Thyroid gland (tissue), 4 donors: Measurements from ENCODE around the gene SETD2. TPM values are rescaled to one million over a fixed set of nuclear protein-coding genes. Genes with fewer than 3 reads are reported as not detected.
A peak's percentile ranks its signal among the peaks of the same experiment; 100 is the strongest.

ENCODE experiments used
- DNase-seq, 2 donors: peaks; one replicate each; pipeline ENCODE4 v3.0.0-alpha.2; 2019
- H3K27ac ChIP-seq, 3 donors: fragments of 200-600 bp; sonication (generic); 1 replicate in 2 of 3; 2 replicates in 1 of 3; pipeline ENCODE4 v1.5.1; 2016 to 2019; ENCODE audit warnings: mild to moderate bottlenecking in 1 of 3, moderate library complexity in 1 of 3
- H3K27me3 ChIP-seq: fragments of 200-600 bp; sonication (generic); one replicate; pipeline ENCODE4 v1.5.1; 2019
- H3K36me3 ChIP-seq, 2 donors: fragments of 200-600 bp; sonication (generic); one replicate each; pipeline ENCODE4 v1.5.1; 2016 to 2019
- H3K4me1 ChIP-seq, 2 donors: fragments of 200-600 bp; sonication (generic); one replicate each; pipeline ENCODE4 v1.5.1; 2017 to 2019
- H3K4me3 ChIP-seq, 3 donors: fragments of 200-600 bp; sonication (generic); replicated peaks in 1 of 3; 1 replicate in 2 of 3; 2 replicates in 1 of 3; pipeline ENCODE4 v1.5.1; 2016; ENCODE audit warnings: mild to moderate bottlenecking in 1 of 3
- H3K9me3 ChIP-seq: fragments of 200-600 bp; sonication (generic); one replicate; pipeline ENCODE4 v1.5.1; 2017
- POLR2A ChIP-seq, 2 donors: fragments of 450-650 bp; IDR thresholded peaks; one replicate each; pipeline ENCODE4 v1.6.1; 2017; ENCODE audit warnings: antibody characterized with exemption in 2 of 2, mild to moderate bottlenecking in 2 of 2, moderate library complexity in 1 of 2
- WGBS, 2 donors: methylation state at CpG; one replicate each; pipeline ENCODE4 v1.1.5; 2017; 5-methylcytosine and 5-hydroxymethylcytosine counted together
- intact Hi-C: fragments of 100-400 bp; cut with DNase I; formaldehyde crosslinking; loops from one replicate; pipeline ENCODE4 v1.15.1; 2023
- total RNA-seq, 4 donors: library from RNA; depleted of rRNA; stranded (reverse); fragments of >200 nt; gene quantifications; one replicate each; pipeline ENCODE4 v1.2.3, GENCODE V29; 2016
- TF ChIP-seq, protein P1 (sequence below), 6 experiments: fragments of 200-600 bp in 3 of 6; fragments of 450-650 bp in 3 of 6; sonication (generic) in 3 of 6; IDR thresholded peaks; one replicate each; pipeline ENCODE4 v1.5.1; 2016 to 2019; ENCODE audit warnings: antibody characterized with exemption in 6 of 6, mild to moderate bottlenecking in 2 of 6, inconsistent platforms in 1 of 6, moderate library complexity in 1 of 6

The SETD2 gene
- total RNA-seq, 4 donors from 2014 or later: 74.3 to 128 (median 85.5) TPM

DNA sequence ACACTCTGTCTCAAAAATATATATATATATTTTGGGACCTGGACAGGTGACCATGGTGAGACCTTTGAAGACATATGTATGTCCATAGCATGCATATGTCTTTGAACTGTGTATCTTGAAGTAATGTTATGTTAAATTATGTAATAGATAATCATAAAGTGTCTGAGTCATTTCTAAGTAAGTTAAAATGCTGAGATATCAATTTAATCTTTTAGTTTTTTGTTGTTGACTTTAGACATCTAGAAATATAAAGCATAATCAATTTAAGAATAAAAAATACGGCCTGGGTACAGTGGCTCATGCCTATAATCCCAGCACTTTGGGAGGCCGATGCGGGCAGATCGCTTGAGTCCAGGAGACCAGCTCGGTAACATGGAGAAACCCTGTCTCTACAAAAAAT is 12.7 kb upstream of the SETD2 start:
- H3K27me3 ChIP-seq: no peaks in the 10 kb centered on the region
- H3K4me3 ChIP-seq: no peak overlapping the region
- no peak overlapping the region for H3K27ac ChIP-seq
- TF ChIP-seq, protein P1, sequence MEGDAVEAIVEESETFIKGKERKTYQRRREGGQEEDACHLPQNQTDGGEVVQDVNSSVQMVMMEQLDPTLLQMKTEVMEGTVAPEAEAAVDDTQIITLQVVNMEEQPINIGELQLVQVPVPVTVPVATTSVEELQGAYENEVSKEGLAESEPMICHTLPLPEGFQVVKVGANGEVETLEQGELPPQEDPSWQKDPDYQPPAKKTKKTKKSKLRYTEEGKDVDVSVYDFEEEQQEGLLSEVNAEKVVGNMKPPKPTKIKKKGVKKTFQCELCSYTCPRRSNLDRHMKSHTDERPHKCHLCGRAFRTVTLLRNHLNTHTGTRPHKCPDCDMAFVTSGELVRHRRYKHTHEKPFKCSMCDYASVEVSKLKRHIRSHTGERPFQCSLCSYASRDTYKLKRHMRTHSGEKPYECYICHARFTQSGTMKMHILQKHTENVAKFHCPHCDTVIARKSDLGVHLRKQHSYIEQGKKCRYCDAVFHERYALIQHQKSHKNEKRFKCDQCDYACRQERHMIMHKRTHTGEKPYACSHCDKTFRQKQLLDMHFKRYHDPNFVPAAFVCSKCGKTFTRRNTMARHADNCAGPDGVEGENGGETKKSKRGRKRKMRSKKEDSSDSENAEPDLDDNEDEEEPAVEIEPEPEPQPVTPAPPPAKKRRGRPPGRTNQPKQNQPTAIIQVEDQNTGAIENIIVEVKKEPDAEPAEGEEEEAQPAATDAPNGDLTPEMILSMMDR (IDR thresholded peaks at IDR 0.05): no peak
- TF ChIP-seq POLR2A (IDR thresholded peaks at IDR 0.05): no peak
- no peaks in the 10 kb centered on the region for H3K36me3 ChIP-seq
- no peaks in the 10 kb centered on the region for H3K9me3 ChIP-seq
- intact Hi-C loops: no loop called here
- H3K4me1 ChIP-seq: no peaks in the 10 kb centered on the region
- DNase-seq: no peak
- WGBS, 2 donors: 96 to 97% methylated on average over 5 of the region's 5 CpGs

DNA sequence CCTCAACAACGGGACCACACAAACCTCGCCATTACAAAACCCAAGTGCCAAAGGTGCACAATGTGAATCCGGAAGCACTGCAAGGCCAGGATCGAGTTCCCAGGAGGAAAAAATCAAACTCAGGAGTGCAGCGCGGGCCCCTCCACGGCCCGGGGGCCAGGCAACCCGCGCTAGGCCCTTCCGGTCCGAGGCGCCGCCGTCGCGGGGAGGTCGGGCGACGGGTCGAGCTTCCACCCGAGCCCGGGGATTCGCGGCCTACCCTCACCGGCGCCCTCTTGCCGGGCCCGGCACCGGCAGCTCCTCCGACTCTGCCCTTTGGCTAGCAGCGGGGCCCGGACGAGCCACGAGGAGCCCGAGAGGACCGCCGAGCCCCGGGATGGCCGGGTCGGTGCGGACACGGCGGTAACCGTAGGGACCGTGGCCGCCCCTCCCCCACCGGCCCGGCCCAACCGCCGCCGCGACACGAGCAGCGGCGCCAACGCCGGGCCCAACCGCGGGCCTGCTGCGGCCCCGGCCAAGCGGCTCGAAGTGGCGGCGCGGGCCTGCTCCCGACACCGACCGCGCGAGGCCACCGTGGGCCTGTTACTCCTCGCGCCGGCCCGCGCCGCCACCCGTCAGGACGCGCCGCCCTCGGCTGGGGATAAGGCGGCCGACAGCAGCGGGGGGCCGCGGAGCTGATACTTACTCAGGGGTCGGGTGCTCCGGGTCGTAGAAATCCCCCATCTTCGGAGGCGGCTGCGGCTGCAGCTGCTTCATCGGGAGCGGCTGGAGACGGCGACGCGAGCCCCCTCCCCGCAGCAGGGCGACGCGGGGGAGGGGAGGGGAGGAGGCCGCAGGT is 525 bp downstream of the SETD2 start:
- peak; percentile 44 to 48 for DNase-seq
- H3K27ac ChIP-seq: peak overlapping the region; percentile 89 to 94 (median 93)
- H3K9me3 ChIP-seq: no peaks in the 10 kb centered on the region
- 1% methylated on average over 14 to 34 of the region's 106 CpGs for whole genome bisulfite sequencing, 2 donors
- H3K4me3 ChIP-seq: peak overlapping the region; percentile 24 to 89 (median 45)
- intact Hi-C loops: loop anchor here (10.0 kb wide), 1 partner anchor 161 kb away; no protein-coding TSS in a partner anchor
- H3K36me3 ChIP-seq: no peaks in the 10 kb centered on the region
- H3K4me1 ChIP-seq: peaks cover 40 to 45% of the 10 kb centered on the region in 2 donors
- TF ChIP-seq, protein P1 (IDR thresholded peaks at IDR 0.05): peak in 1 of 6 experiments; percentile 0
- TF ChIP-seq POLR2A (IDR thresholded peaks at IDR 0.05): no peak
- no peaks in the 10 kb centered on the region for H3K27me3 ChIP-seq

DNA sequence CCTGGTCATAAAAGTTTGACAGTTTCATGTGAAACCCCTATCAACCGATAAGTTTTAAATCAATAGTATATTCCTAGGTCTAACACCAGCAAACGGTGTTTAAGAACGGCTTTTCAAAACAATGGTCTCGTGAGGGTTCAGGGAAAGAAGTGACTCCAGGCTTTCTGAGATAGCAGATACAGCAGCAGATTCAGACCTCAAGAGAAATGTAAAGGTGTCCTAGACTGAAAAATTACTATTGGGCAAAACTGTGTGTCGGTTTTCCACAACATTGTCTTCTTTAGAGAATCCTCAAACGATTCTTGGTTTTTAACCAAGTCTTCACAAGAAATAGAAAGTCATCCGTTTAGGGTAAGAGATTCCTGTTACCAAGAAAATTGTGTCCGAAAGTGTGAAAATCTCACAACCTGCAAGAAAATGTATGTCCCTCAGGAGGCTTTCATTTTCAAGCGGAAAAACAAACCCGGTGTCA is 1.2 kb downstream of the SETD2 start:
- intact Hi-C loops: loop anchor here (10.0 kb wide), 1 partner anchor 162 kb away; no protein-coding TSS in a partner anchor
- no peaks in the 10 kb centered on the region for H3K36me3 ChIP-seq
- WGBS, 2 donors: 2% methylated on average over 10 of the region's 10 CpGs
- peak overlapping the region; percentile 89 to 94 (median 93) for H3K27ac ChIP-seq
- H3K9me3 ChIP-seq: no peaks in the 10 kb centered on the region
- H3K4me1 ChIP-seq: peaks cover 40 to 52% of the 10 kb centered on the region in 2 donors
- DNase-seq: no peak
- H3K27me3 ChIP-seq: no peaks in the 10 kb centered on the region
- peak overlapping the region in 2 of 3 donors; percentile 45 to 89 for H3K4me3 ChIP-seq
- no peak for TF ChIP-seq POLR2A (IDR thresholded peaks at IDR 0.05)
- TF ChIP-seq, protein P1 (IDR thresholded peaks at IDR 0.05): no peak

DNA sequence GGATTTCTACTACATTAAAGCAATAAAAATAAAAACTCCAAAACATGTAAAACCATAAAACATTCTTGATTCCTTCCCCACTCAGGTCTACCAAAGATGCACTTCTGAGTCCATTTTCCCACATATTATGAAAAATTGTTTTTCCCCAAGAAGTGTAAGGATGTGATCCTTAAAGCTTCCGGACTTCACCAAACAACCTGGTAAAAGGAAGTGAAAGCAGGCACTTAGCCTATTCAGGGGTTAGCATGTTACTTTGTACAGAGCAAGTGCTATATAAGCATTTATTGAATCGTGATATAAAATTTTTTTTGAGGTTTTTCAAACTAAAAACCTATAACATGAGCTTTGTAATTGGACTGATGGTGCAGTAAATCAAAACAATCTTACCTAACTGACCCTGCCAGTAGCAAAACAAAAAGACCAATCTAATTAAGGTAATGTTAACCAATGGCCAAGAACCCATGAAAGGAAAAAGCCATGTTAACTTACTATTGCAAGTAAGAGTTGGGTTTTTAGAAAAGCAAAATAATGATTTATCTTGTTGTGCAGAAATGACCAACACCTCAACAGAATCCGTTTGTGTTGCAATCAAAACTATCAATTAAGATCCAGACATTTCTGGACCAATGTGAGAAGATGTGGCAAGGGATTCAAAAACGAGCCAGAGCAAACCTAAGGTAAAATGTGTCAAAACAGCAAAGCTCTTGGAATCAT is 1.8 kb downstream of the SETD2 start:
- WGBS, 2 donors: 12 to 21% methylated on average over 4 of the region's 4 CpGs
- H3K36me3 ChIP-seq: no peaks in the 10 kb centered on the region
- intact Hi-C loops: loop anchor here (10.0 kb wide), 1 partner anchor 163 kb away; no protein-coding TSS in a partner anchor
- DNase-seq: no peak
- no peaks in the 10 kb centered on the region for H3K9me3 ChIP-seq
- H3K4me1 ChIP-seq: peaks cover 43 to 58% of the 10 kb centered on the region in 2 donors
- peak overlapping the region in 1 of 3 donors; percentile 89 for H3K4me3 ChIP-seq
- H3K27ac ChIP-seq: peak overlapping the region in 2 of 3 donors; percentile 93 to 94
- H3K27me3 ChIP-seq: no peaks in the 10 kb centered on the region
- no peak for TF ChIP-seq POLR2A (IDR thresholded peaks at IDR 0.05)
- TF ChIP-seq, protein P1 (IDR thresholded peaks at IDR 0.05): no peak
